ENCODE data around the gene OR52E2. TPM values are rescaled to one million over a fixed set of nuclear protein-coding genes. Genes with fewer than 3 reads are reported as not detected.
"Not testable (repeated sequence)": the region's sequence is repeated elsewhere in the genome, so short reads cannot be mapped to it uniquely, and the experiment has no call there.

The OR52E2 gene
- total RNA-seq = not detected in 2 replicates

DNA sequence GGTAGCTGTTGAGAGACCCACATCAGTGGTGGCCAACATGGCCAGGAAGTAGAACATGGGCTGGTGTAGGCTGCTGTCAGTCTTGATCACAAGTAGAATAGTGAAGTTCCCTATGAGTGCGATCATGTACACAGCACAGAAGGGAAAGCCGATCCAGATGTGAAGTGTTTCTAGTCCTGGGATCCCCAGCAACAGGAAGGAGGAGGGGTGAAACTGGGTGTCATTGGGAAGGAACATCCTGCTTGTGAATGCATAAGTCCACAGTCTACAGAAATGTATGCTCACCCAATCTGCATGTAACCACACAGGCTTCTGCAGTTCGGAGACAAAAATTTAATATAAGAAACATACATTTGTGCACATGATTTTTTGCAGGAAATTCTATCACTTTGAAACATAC, at the start of gene OR52E2:
TSS of gene OR52E2 (minus strand) at position 237 of the 400 bp plus-strand sequence. CDS start at position 237, 0 bp downstream.
- H3K27ac Mint-ChIP-seq = no peak within 1 kb of the TSS
- no peaks in the 10 kb centered on the region for H3K36me3 Mint-ChIP-seq (ENCODE audit: low read depth)
- no peaks in the 10 kb centered on the region for H3K4me1 Mint-ChIP-seq (ENCODE audit: low read depth)
- H3K4me3 Mint-ChIP-seq (ENCODE audit: low read depth) = no peak within 1 kb of the TSS
- intact Hi-C loops (cut with micrococcal nuclease) = no loop called here
- H3K9me3 Mint-ChIP-seq = no peaks in the 10 kb centered on the region
- DNase-seq (ENCODE audit: low spot score) = no peak
- H3K27me3 Mint-ChIP-seq (ENCODE audit: low read depth) = no peaks in the 10 kb centered on the region

- intact Hi-C loops (cut with micrococcal nuclease) = no loop called here
- no peaks in the 10 kb centered on the region for H3K27me3 Mint-ChIP-seq (ENCODE audit: low read depth)
- no peaks in the 10 kb centered on the region for H3K4me1 Mint-ChIP-seq (ENCODE audit: low read depth)
- H3K27ac Mint-ChIP-seq = no peak overlapping the region
- DNase-seq (ENCODE audit: low spot score) = no peak
- H3K4me3 Mint-ChIP-seq (ENCODE audit: low read depth) = no peak overlapping the region
- H3K36me3 Mint-ChIP-seq (ENCODE audit: low read depth) = no peaks in the 10 kb centered on the region
- no peaks in the 10 kb centered on the region for H3K9me3 Mint-ChIP-seq
Observed at GRCh38 chr11:5107285-5107684, 47.9 kb upstream of the OR52E2 start.

GRCh38 chr11:5103066-5103465, 43.6 kb upstream of the OR52E2 start:
- Mint-ChIP-seq H3K4me3 (ENCODE audit: low read depth) (no peak overlapping the region), H3K9me3 (no peaks in the 10 kb centered on the region), H3K27me3 (ENCODE audit: low read depth) (no peaks in the 10 kb centered on the region), H3K4me1 (ENCODE audit: low read depth) (no peaks in the 10 kb centered on the region), H3K27ac (no peak overlapping the region), H3K36me3 (ENCODE audit: low read depth) (no peaks in the 10 kb centered on the region)
- intact Hi-C loops (cut with micrococcal nuclease) = no loop called here
- DNase-seq (ENCODE audit: low spot score) = no peak

DNA sequence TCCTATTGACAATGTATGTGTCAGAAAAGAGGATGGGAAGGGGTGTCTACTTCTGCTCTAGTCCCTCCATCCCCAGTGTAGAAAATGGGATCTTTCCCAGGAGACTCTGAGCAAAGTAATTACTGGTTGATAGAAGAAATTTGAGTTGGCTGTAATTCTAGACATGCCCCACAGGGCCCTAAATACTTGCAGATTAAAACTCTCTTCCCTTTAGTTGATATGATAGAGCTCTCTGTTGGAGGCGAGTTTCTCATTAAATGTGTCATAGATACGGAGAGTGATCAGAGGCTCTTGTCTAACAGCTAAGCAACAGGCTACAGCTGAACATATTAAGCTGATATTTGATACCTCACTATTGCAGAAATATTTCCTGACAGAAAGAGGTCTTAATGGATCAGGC, 42.8 kb upstream of the OR52E2 start:
- no peak for DNase-seq (ENCODE audit: low spot score)
- Mint-ChIP-seq H3K36me3 (ENCODE audit: low read depth) (no peaks in the 10 kb centered on the region), H3K4me1 (ENCODE audit: low read depth) (no peaks in the 10 kb centered on the region), H3K9me3 (no peaks in the 10 kb centered on the region), H3K27ac (no peak overlapping the region), H3K27me3 (ENCODE audit: low read depth) (no peaks in the 10 kb centered on the region), H3K4me3 (ENCODE audit: low read depth) (no peak overlapping the region)
- intact Hi-C loops (cut with micrococcal nuclease) = no loop called here

- H3K36me3 Mint-ChIP-seq (ENCODE audit: low read depth) = no peaks in the 10 kb centered on the region
- H3K9me3 Mint-ChIP-seq = no peaks in the 10 kb centered on the region
- intact Hi-C loops (cut with micrococcal nuclease) = no loop called here
- DNase-seq (ENCODE audit: low spot score) = no peak
- no peak overlapping the region for H3K4me3 Mint-ChIP-seq (ENCODE audit: low read depth)
- no peaks in the 10 kb centered on the region for H3K27me3 Mint-ChIP-seq (ENCODE audit: low read depth)
- no peaks in the 10 kb centered on the region for H3K4me1 Mint-ChIP-seq (ENCODE audit: low read depth)
- no peak overlapping the region for H3K27ac Mint-ChIP-seq
Observed at GRCh38 chr11:5096011-5096410, 36.6 kb upstream of the OR52E2 start.

GRCh38 chr11:5092821-5093585, 33.6 kb upstream of the OR52E2 start:
- DNase-seq (ENCODE audit: low spot score) = no peak
- Mint-ChIP-seq H3K4me3 (ENCODE audit: low read depth) (no peak overlapping the region), H3K36me3 (ENCODE audit: low read depth) (no peaks in the 10 kb centered on the region), H3K27me3 (ENCODE audit: low read depth) (no peaks in the 10 kb centered on the region), H3K9me3 (no peaks in the 10 kb centered on the region), H3K27ac (no peak overlapping the region), H3K4me1 (ENCODE audit: low read depth) (no peaks in the 10 kb centered on the region)
- intact Hi-C loops (cut with micrococcal nuclease) = no loop called here

- Mint-ChIP-seq H3K27me3 (ENCODE audit: low read depth) (no peaks in the 10 kb centered on the region), H3K4me1 (ENCODE audit: low read depth) (no peaks in the 10 kb centered on the region), H3K27ac (no peak overlapping the region), H3K4me3 (ENCODE audit: low read depth) (no peak overlapping the region), H3K9me3 (no peaks in the 10 kb centered on the region), H3K36me3 (ENCODE audit: low read depth) (no peaks in the 10 kb centered on the region)
- intact Hi-C loops (cut with micrococcal nuclease) = no loop called here
- no peak for DNase-seq (ENCODE audit: low spot score)
Observed at GRCh38 chr11:5090668-5091067, 31.2 kb upstream of the OR52E2 start.

DNA sequence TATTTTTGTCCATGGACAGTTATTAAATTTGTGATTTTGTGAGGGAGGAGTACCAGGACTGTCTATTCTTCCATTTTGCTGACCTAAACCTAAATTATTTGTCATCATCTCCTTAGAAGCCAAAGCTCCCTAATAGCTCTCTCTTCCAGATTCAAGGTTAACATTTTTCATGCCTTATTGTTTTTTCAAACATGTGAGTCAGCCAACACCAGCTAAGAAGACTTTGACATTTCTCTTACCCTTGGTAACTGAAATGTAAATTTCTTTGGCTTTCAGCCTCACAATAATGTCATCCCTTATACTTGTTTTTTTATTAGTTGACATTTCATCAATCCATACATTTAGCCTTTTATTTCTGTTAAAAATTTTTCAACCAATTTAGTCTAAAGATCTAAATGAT, 29.1 kb upstream of the OR52E2 start:
- H3K36me3 Mint-ChIP-seq (ENCODE audit: low read depth) = no peaks in the 10 kb centered on the region
- DNase-seq (ENCODE audit: low spot score) = no peak
- no peak overlapping the region for H3K4me3 Mint-ChIP-seq (ENCODE audit: low read depth)
- H3K4me1 Mint-ChIP-seq (ENCODE audit: low read depth) = no peaks in the 10 kb centered on the region
- no peaks in the 10 kb centered on the region for H3K9me3 Mint-ChIP-seq
- H3K27ac Mint-ChIP-seq = no peak overlapping the region
- intact Hi-C loops (cut with micrococcal nuclease) = no loop called here
- H3K27me3 Mint-ChIP-seq (ENCODE audit: low read depth) = no peaks in the 10 kb centered on the region

DNA sequence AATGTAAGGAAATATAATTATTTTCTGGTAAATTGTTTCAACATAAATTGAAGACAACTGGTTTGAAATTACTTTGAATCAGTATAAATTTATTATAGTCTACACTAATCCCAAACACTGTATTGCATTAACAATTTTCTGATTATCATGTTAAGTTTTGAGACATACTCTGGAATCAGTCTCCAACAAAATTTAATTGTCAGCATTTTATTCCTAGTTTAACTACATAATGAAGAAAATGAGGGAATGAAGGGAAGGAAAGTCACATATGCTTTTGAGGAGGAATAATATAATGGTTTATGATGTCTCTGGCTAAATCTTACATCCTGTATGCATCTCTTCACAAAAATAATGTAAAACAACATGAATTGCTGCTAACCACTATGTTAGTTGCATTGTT, 24.2 kb upstream of the OR52E2 start:
- Mint-ChIP-seq H3K27me3 (ENCODE audit: low read depth) (no peaks in the 10 kb centered on the region), H3K9me3 (no peaks in the 10 kb centered on the region), H3K4me1 (ENCODE audit: low read depth) (no peaks in the 10 kb centered on the region), H3K36me3 (ENCODE audit: low read depth) (no peaks in the 10 kb centered on the region), H3K4me3 (ENCODE audit: low read depth) (no peak overlapping the region), H3K27ac (no peak overlapping the region)
- intact Hi-C loops (cut with micrococcal nuclease) = no loop called here
- no peak for DNase-seq (ENCODE audit: low spot score)

- Mint-ChIP-seq H3K4me1 (ENCODE audit: low read depth) (no peaks in the 10 kb centered on the region), H3K27me3 (ENCODE audit: low read depth) (no peaks in the 10 kb centered on the region), H3K9me3 (no peaks in the 10 kb centered on the region), H3K27ac (no peak overlapping the region), H3K36me3 (ENCODE audit: low read depth) (no peaks in the 10 kb centered on the region), H3K4me3 (ENCODE audit: low read depth) (no peak overlapping the region)
- intact Hi-C loops (cut with micrococcal nuclease) = no loop called here
- no peak for DNase-seq (ENCODE audit: low spot score)
Observed at GRCh38 chr11:5081405-5081804, 22.0 kb upstream of the OR52E2 start.

- no peaks in the 10 kb centered on the region for H3K27me3 Mint-ChIP-seq (ENCODE audit: low read depth)
Observed at GRCh38 chr11:5071799-5072198, 12.4 kb upstream of the OR52E2 start.

GRCh38 chr11:5069272-5069671, 9.8 kb upstream of the OR52E2 start, which contains the start of gene OR52E1:
Gene OR52E1, plus strand, starts transcription at chr11:5069572.
- no peaks in the 10 kb centered on the region for H3K4me1 Mint-ChIP-seq (ENCODE audit: low read depth)
- no peak within 1 kb of the TSS for H3K27ac Mint-ChIP-seq
- DNase-seq (ENCODE audit: low spot score) = no peak
- no peak within 1 kb of the TSS for H3K4me3 Mint-ChIP-seq (ENCODE audit: low read depth)
- H3K9me3 Mint-ChIP-seq = no peaks in the 10 kb centered on the region
- intact Hi-C loops (cut with micrococcal nuclease) = no loop called here
- H3K36me3 Mint-ChIP-seq (ENCODE audit: low read depth) = no peaks in the 10 kb centered on the region
- H3K27me3 Mint-ChIP-seq (ENCODE audit: low read depth) = no peaks in the 10 kb centered on the region

More at GRCh38 chr11:5071799-5072198, 12.4 kb upstream of the OR52E2 start:
- no peak for DNase-seq (ENCODE audit: low spot score)
- H3K9me3 Mint-ChIP-seq = no peaks in the 10 kb centered on the region
- intact Hi-C loops (cut with micrococcal nuclease) = no loop called here
- H3K36me3 Mint-ChIP-seq (ENCODE audit: low read depth) = no peaks in the 10 kb centered on the region
- H3K27ac Mint-ChIP-seq = no peak overlapping the region
- no peak overlapping the region for H3K4me3 Mint-ChIP-seq (ENCODE audit: low read depth)
- no peaks in the 10 kb centered on the region for H3K4me1 Mint-ChIP-seq (ENCODE audit: low read depth)

GRCh38 chr11:5065027-5065426, 5.6 kb upstream of the OR52E2 start:
- H3K36me3 Mint-ChIP-seq (ENCODE audit: low read depth) = no peaks in the 10 kb centered on the region
- DNase-seq (ENCODE audit: low spot score) = no peak
- no peaks in the 10 kb centered on the region for H3K27me3 Mint-ChIP-seq (ENCODE audit: low read depth)
- intact Hi-C loops (cut with micrococcal nuclease) = no loop called here
- H3K27ac Mint-ChIP-seq = no peak overlapping the region
- H3K4me1 Mint-ChIP-seq (ENCODE audit: low read depth) = no peaks in the 10 kb centered on the region
- no peak overlapping the region for H3K4me3 Mint-ChIP-seq (ENCODE audit: low read depth)
- H3K9me3 Mint-ChIP-seq = no peaks in the 10 kb centered on the region

- DNase-seq (ENCODE audit: low spot score); H3K27ac Mint-ChIP-seq; H3K36me3 Mint-ChIP-seq (ENCODE audit: low read depth); intact Hi-C loops (cut with micrococcal nuclease); H3K9me3 Mint-ChIP-seq; H3K27me3 Mint-ChIP-seq (ENCODE audit: low read depth); H3K4me1 Mint-ChIP-seq (ENCODE audit: low read depth); H3K4me3 Mint-ChIP-seq (ENCODE audit: low read depth): not testable (repeated sequence)
Observed at GRCh38 chr11:5058679-5059078, 748 bp downstream of the OR52E2 start.
